Adrenal gland (tissue), 12 donors: ENCODE results near the gene PAX7. TPM values are rescaled to one million over a fixed set of nuclear protein-coding genes. Genes with fewer than 3 reads are reported as not detected.

Experiments
- DNase-seq, 7 donors: peaks; one replicate each; pipeline ENCODE4 v3.0.0-alpha.2; 2019 to 2020
- H3K27ac ChIP-seq, 5 donors: fragments of 200-600 bp; sonication (generic) in 4 of 5; 1 replicate in 3 of 5; 2 replicates in 2 of 5; pipeline versions ENCODE4 v1.5.1 to v1.8.0; 2016 to 2020; ENCODE audit warnings: mild to moderate bottlenecking in 1 of 5
- H3K27me3 ChIP-seq: fragments of 200-600 bp; 2 replicates; pipeline ENCODE4 v1.8.0; 2021
- H3K36me3 ChIP-seq, 2 donors: fragments of 200-600 bp; replicated peaks in 1 of 2; 1 replicate in 1 of 2; 2 replicates in 1 of 2; pipeline versions ENCODE4 v1.5.1 to v1.8.0; 2018 to 2022
- H3K4me1 ChIP-seq, 2 donors: fragments of 200-600 bp; replicated peaks in 1 of 2; 1 replicate in 1 of 2; 2 replicates in 1 of 2; pipeline versions ENCODE4 v1.5.1 to v1.8.0; 2018 to 2021
- H3K4me3 ChIP-seq, 4 donors: fragments of 200-600 bp; sonication (generic) in 3 of 4; one replicate each; pipeline ENCODE4 v1.5.1; 2016 to 2018
- H3K9me3 ChIP-seq, 3 donors: fragments of 200-600 bp; sonication (generic) in 1 of 3; replicated peaks in 1 of 3; 1 replicate in 2 of 3; 2 replicates in 1 of 3; pipeline versions ENCODE4 v1.5.1 to v1.8.0; 2016 to 2021
- POLR2A ChIP-seq, 2 donors: fragments of 450-650 bp; IDR thresholded peaks; one replicate each; pipeline ENCODE4 v1.6.1; 2017; ENCODE audit warnings: antibody characterized with exemption in 2 of 2, mild to moderate bottlenecking in 2 of 2, moderate library complexity in 1 of 2
- WGBS, 4 donors: extraction: QIAGEN DNeasy Blood & Tissue Kit in 2 of 4; methylation state at CpG; one replicate each; pipeline versions ENCODE4 v1.1.5 to v1.1.7; 2013 to 2017; 5-methylcytosine and 5-hydroxymethylcytosine counted together
- intact Hi-C, 2 donors: fragments of 100-400 bp; cut with DNase I; formaldehyde crosslinking; loops; one replicate each; pipeline versions ENCODE4 v1.14.1 to v1.15.0; 2022 to 2023
- polyA plus RNA-seq, 3 donors: library from polyadenylated mRNA; stranded (reverse); fragments of 200-250 nt in 2 of 3; fragments of 350-450 nt in 1 of 3; fragmentation: Illumina TruSeq in 1 of 3; extraction: RNeasy Lipid Tissue Mini Kit (QIAGEN cat#74804) in 1 of 3; gene quantifications; one replicate each; pipeline ENCODE4 v1.2.3, GENCODE V29; 2013 to 2014
- total RNA-seq, 9 donors: library from RNA; depleted of rRNA in 4 of 9; stranded (reverse); fragments of >200 nt in 4 of 9; fragments of 120-200 nt in 1 of 9; fragmentation: NEBNext Ultra II Directional in 1 of 9; extraction: Animal tissue kit (Norgen Biotek cat#: 25700) in 1 of 9; gene quantifications; one replicate each; pipeline versions ENCODE4 v1.1.0 to v1.2.4, GENCODE V29; 2013 to 2023
- TF ChIP-seq, protein P1 (sequence below), 6 experiments: fragments of 450-650 bp in 4 of 6; fragments of 200-600 bp in 2 of 6; sonication (generic) in 1 of 6; IDR thresholded peaks; 1 replicate in 5 of 6; 2 replicates in 1 of 6; pipeline versions ENCODE4 v1.5.1 to v1.8.0; 2016 to 2021; ENCODE audit warnings: antibody characterized with exemption in 6 of 6, mild to moderate bottlenecking in 2 of 6, moderate library complexity in 1 of 6
- donor health status: healthy with polysubstance abuse.
- donor health status: Bipolar disorder and iron deficiency.
- donor health status: DM: yes; HTN: yes; CAD: no.
- donor health status: DM: no; HTN: no; CAD: no.
- donor health status: DM: no; HTN: no; CAD: no.
- donor health status: DM: yes; HTN: yes; CAD: no.

The PAX7 gene
- total and polyA plus RNA-seq, 12 donors = not detected

- Histone ChIP-seq H3K4me3 (no peak overlapping the region), H3K9me3 (no peaks in the 10 kb centered on the region), H3K27me3 (peaks cover 14% of the 10 kb centered on the region), H3K4me1 (no peaks in the 10 kb centered on the region), H3K36me3 (no peaks in the 10 kb centered on the region), H3K27ac (no peak overlapping the region)
- 72 to 82% (median 78%) methylated on average over 9 of the region's 9 CpGs for WGBS, 4 donors
- TF ChIP-seq, protein P1, sequence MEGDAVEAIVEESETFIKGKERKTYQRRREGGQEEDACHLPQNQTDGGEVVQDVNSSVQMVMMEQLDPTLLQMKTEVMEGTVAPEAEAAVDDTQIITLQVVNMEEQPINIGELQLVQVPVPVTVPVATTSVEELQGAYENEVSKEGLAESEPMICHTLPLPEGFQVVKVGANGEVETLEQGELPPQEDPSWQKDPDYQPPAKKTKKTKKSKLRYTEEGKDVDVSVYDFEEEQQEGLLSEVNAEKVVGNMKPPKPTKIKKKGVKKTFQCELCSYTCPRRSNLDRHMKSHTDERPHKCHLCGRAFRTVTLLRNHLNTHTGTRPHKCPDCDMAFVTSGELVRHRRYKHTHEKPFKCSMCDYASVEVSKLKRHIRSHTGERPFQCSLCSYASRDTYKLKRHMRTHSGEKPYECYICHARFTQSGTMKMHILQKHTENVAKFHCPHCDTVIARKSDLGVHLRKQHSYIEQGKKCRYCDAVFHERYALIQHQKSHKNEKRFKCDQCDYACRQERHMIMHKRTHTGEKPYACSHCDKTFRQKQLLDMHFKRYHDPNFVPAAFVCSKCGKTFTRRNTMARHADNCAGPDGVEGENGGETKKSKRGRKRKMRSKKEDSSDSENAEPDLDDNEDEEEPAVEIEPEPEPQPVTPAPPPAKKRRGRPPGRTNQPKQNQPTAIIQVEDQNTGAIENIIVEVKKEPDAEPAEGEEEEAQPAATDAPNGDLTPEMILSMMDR (IDR thresholded peaks at IDR 0.05) = no peak
- TF ChIP-seq POLR2A (IDR thresholded peaks at IDR 0.05) = no peak
- intact Hi-C loops = no loop called here
- DNase-seq = no peak
Measured at GRCh38 chr1:18773753-18774152, 143.1 kb downstream of the PAX7 start.

- Histone ChIP-seq H3K9me3 (no peaks in the 10 kb centered on the region), H3K27ac (no peak overlapping the region), H3K4me3 (no peak overlapping the region), H3K36me3 (no peaks in the 10 kb centered on the region), H3K27me3 (peaks cover 14% of the 10 kb centered on the region), H3K4me1 (no peaks in the 10 kb centered on the region)
- DNase-seq = no peak
- intact Hi-C loops = no loop called here
- TF ChIP-seq, protein P1 (IDR thresholded peaks at IDR 0.05) = no peak
- TF ChIP-seq POLR2A (IDR thresholded peaks at IDR 0.05) = no peak
- WGBS, 4 donors = 89 to 94% (median 91%) methylated on average over 1 of the region's 1 CpG; no CpG with 5 or more reads in 1 of the 4 donors
Measured at GRCh38 chr1:18775341-18775740, 144.7 kb downstream of the PAX7 start.

DNA sequence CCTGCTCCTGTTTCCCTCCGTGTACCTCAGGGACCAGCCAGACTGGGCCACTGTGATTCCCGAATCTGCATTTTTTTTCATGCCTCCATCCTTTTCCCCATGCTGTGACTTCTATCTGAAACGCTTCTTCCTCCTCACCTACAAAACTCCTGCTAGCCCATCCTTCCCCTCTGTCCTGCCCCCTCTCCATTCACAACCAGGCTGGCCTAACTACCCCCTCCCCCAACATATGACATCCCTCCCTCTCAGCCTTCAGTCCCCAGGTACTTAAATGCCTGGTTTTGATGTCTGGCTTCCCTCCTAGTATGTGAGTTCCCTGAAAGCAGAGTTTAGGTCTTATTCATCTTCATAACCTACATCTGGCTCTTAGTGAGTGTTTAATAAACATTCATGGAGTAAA lies 146.1 kb downstream of the PAX7 start:
- H3K4me1 ChIP-seq = no peaks in the 10 kb centered on the region
- no peaks in the 10 kb centered on the region for H3K9me3 ChIP-seq
- H3K4me3 ChIP-seq = no peak overlapping the region
- H3K36me3 ChIP-seq = no peaks in the 10 kb centered on the region
- DNase-seq = no peak
- H3K27ac ChIP-seq = no peak overlapping the region
- intact Hi-C loops = no loop called here
- WGBS, 4 donors = 42 to 63% (median 54%) methylated on average over 3 of the region's 3 CpGs
- TF ChIP-seq, protein P1 (IDR thresholded peaks at IDR 0.05) = no peak
- TF ChIP-seq POLR2A (IDR thresholded peaks at IDR 0.05) = no peak
- peaks cover 11% of the 10 kb centered on the region for H3K27me3 ChIP-seq

- DNase-seq = no peak
- Histone ChIP-seq H3K27me3 (peaks cover 11% of the 10 kb centered on the region), H3K9me3 (no peaks in the 10 kb centered on the region), H3K4me1 (no peaks in the 10 kb centered on the region), H3K4me3 (no peak overlapping the region), H3K36me3 (no peaks in the 10 kb centered on the region), H3K27ac (no peak overlapping the region)
- TF ChIP-seq, protein P1 (IDR thresholded peaks at IDR 0.05) = no peak
- no peak for TF ChIP-seq POLR2A (IDR thresholded peaks at IDR 0.05)
- intact Hi-C loops = no loop called here
- 45 to 71% (median 52%) methylated on average over 3 to 6 of the region's 6 CpGs for WGBS, 4 donors
Measured at GRCh38 chr1:18778437-18778836, 147.8 kb downstream of the PAX7 start.
